SK-N-SH (cell line): Measurements from ENCODE around the gene RAD17.

Experiments
- RAD21 ChIP-seq: IDR thresholded peaks from 2 replicates; pipeline ENCODE4 v1.6.1; 2012; ENCODE audit warnings: mild to moderate bottlenecking, low read length
- SIN3A ChIP-seq: IDR thresholded peaks from 2 replicates; pipeline ENCODE4 v1.6.1; 2012; ENCODE audit warnings: low read depth, mild to moderate bottlenecking, low read length, moderate library complexity, borderline replicate concordance
- TCF12 ChIP-seq: IDR thresholded peaks from 2 replicates; pipeline ENCODE4 v1.4.0; 2012
- TF ChIP-seq, protein P1 (sequence below): fragments of 200-600 bp; sonication (generic); IDR thresholded peaks from 2 replicates; pipeline ENCODE4 v1.6.1; 2017; ENCODE audit warnings: antibody characterized with exemption, mild to moderate bottlenecking, moderate library complexity
- TF ChIP-seq, protein P2 (sequence below): IDR thresholded peaks from 2 replicates; pipeline ENCODE4 v1.6.1; 2012; ENCODE audit warnings: mild to moderate bottlenecking, low read depth, low read length, moderate library complexity

DNA sequence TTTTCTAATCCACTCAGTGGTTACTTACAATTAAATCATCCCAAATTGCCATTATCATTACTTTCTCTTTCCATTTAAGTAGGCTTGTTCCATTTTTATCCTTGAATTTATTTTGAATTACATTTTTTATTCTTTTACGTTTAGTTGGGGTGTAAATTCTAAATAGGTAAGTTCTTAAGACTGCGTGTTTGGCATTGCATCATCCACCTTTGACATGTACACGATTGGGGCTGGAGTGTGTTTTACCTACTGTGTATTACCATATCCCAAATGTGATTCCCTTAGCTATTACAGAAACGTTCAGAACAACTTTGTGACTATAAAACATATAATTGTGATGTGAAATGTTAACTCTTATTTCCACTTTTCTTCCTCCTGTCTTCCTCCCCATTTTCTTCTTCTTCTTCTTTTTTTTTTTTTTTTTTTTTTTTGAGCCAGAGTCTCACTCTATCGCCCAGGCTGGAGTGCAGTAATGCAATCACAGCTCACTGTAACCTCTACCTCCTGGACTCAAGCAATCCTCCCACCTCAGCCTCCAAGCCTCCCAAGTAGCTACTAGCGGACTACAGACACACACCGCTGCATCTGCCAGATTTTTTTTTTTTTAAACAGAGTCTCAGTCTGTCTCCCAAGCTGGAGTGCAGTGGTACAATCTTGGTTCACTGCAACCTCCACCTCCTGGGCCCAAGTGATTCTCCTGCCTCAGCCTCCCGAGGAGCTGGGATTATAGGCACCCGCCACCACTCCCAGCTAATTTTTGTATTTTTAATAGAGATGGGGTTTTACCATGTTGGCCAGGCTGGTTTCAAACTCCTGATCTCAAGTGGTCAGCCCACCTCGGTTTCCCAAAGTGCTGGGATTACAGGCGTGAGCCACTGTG, 62.0 kb downstream of the RAD17 start:
- TF ChIP-seq, protein P1, sequence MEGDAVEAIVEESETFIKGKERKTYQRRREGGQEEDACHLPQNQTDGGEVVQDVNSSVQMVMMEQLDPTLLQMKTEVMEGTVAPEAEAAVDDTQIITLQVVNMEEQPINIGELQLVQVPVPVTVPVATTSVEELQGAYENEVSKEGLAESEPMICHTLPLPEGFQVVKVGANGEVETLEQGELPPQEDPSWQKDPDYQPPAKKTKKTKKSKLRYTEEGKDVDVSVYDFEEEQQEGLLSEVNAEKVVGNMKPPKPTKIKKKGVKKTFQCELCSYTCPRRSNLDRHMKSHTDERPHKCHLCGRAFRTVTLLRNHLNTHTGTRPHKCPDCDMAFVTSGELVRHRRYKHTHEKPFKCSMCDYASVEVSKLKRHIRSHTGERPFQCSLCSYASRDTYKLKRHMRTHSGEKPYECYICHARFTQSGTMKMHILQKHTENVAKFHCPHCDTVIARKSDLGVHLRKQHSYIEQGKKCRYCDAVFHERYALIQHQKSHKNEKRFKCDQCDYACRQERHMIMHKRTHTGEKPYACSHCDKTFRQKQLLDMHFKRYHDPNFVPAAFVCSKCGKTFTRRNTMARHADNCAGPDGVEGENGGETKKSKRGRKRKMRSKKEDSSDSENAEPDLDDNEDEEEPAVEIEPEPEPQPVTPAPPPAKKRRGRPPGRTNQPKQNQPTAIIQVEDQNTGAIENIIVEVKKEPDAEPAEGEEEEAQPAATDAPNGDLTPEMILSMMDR, result no peak
- TF ChIP-seq RAD21 (no peak), SIN3A (no peak), TCF12 (no peak)
- TF ChIP-seq, protein P2, sequence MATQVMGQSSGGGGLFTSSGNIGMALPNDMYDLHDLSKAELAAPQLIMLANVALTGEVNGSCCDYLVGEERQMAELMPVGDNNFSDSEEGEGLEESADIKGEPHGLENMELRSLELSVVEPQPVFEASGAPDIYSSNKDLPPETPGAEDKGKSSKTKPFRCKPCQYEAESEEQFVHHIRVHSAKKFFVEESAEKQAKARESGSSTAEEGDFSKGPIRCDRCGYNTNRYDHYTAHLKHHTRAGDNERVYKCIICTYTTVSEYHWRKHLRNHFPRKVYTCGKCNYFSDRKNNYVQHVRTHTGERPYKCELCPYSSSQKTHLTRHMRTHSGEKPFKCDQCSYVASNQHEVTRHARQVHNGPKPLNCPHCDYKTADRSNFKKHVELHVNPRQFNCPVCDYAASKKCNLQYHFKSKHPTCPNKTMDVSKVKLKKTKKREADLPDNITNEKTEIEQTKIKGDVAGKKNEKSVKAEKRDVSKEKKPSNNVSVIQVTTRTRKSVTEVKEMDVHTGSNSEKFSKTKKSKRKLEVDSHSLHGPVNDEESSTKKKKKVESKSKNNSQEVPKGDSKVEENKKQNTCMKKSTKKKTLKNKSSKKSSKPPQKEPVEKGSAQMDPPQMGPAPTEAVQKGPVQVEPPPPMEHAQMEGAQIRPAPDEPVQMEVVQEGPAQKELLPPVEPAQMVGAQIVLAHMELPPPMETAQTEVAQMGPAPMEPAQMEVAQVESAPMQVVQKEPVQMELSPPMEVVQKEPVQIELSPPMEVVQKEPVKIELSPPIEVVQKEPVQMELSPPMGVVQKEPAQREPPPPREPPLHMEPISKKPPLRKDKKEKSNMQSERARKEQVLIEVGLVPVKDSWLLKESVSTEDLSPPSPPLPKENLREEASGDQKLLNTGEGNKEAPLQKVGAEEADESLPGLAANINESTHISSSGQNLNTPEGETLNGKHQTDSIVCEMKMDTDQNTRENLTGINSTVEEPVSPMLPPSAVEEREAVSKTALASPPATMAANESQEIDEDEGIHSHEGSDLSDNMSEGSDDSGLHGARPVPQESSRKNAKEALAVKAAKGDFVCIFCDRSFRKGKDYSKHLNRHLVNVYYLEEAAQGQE, result no peak
